Vagina (tissue), 2 donors: ENCODE measurements around the gene NR1H2. TPM values are rescaled to one million over a fixed set of nuclear protein-coding genes. Genes with fewer than 3 reads are reported as not detected.
"Not testable (repeated sequence)": the region's sequence is repeated elsewhere in the genome, so short reads cannot be mapped to it uniquely, and the experiment has no call there.

Source experiments
- DNase-seq, 2 donors: peaks; one replicate each; pipeline ENCODE4 v3.0.0-alpha.2; 2017; ENCODE audit errors: extremely low spot score in 2 of 2
- H3K27ac ChIP-seq: fragments of 200-600 bp; sonication (generic); one replicate; pipeline ENCODE4 v1.5.1; 2019
- H3K27me3 ChIP-seq: fragments of 200-600 bp; sonication (generic); one replicate; pipeline ENCODE4 v1.5.1; 2019
- H3K36me3 ChIP-seq, 2 donors: fragments of 200-600 bp; sonication (generic); one replicate each; pipeline ENCODE4 v1.5.1; 2017 to 2019
- H3K4me1 ChIP-seq: fragments of 200-600 bp; sonication (generic); one replicate; pipeline ENCODE4 v1.5.1; 2019
- H3K4me3 ChIP-seq, 2 donors: fragments of 200-600 bp; sonication (generic); 1 replicate in 1 of 2; 2 replicates in 1 of 2; pipeline ENCODE4 v1.5.1; 2016 to 2019
- H3K9me3 ChIP-seq: fragments of 200-600 bp; sonication (generic); one replicate; pipeline ENCODE4 v1.5.1; 2019
- POLR2A ChIP-seq, 2 donors: fragments of 450-650 bp; IDR thresholded peaks; one replicate each; pipeline ENCODE4 v1.6.1; 2017; ENCODE audit warnings: antibody characterized with exemption in 2 of 2, mild to moderate bottlenecking in 2 of 2, moderate library complexity in 2 of 2
- POLR2AphosphoS5 ChIP-seq, 2 donors: sonication (generic); formaldehyde crosslinking; IDR thresholded peaks; one replicate each; pipeline ENCODE4 v1.9.0; 2017; ENCODE audit warnings: antibody characterized with exemption in 2 of 2, mild to moderate bottlenecking in 2 of 2, low read depth in 1 of 2; ENCODE audit not compliant: insufficient read depth in 1 of 2
- intact Hi-C: fragments of 100-400 bp; cut with DNase I; formaldehyde crosslinking; loops from one replicate; pipeline ENCODE4 v1.15.1; 2023
- total RNA-seq: library from RNA; depleted of rRNA; stranded (reverse); fragments of >200 nt; gene quantifications from one replicate; pipeline ENCODE4 v1.2.3, GENCODE V29; 2016
- TF ChIP-seq, protein P1 (sequence below), 3 experiments: fragments of 450-650 bp in 2 of 3; fragments of 200-600 bp in 1 of 3; sonication (generic) in 1 of 3; IDR thresholded peaks; one replicate each; pipeline ENCODE4 v1.5.1; 2017 to 2019; ENCODE audit warnings: antibody characterized with exemption in 3 of 3, mild to moderate bottlenecking in 2 of 3, moderate library complexity in 2 of 3

NR1H2 gene
- total RNA-seq, 1 donor from 2014 or later, result 84.7 TPM

DNA sequence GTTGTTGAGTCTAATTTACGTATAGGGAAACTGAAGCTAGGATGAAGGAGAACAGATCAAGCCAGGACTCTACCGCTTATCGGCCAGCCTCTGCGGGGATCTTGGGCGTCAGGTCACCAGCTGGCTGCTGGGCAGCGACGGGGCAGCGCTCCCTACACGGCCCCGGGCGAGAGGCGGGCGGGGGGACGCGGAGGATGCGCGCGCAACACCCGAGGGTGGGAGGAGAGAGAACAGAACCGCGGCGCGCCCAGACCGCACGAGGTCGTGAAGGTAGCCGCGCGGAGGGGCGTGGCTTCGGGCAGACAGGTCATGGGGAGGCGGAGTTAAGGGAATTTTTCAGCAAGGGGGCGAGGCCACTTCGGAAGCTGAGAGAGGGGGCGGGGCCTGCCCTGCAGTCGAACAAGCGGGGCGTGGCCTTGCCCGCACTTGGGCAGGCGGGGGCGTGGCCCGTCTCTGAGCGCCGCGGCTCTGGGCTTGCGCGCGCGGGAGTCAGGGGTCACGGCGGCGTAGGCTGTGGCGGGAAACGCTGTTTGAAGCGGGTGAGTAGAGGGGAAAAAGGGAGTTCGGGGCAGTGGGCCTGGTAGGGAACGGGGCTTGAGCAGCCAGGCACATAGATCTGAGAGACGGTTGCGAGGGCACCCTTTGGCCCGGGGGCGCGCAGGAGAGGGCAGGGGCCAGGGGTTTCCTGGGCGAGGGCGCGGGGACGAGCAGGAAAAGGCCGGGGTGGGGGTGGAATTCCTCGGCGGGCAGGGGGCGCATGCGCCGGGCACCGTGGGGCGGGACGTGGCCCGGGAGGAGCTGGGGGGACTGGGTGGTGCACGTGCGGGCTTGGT, 7.8 kb downstream of the NR1H2 start, which contains the start of gene POLD1:
Gene POLD1 (plus strand): TSS at position 496 of the 833 bp plus-strand sequence. CDS start 14,505 bp downstream, outside the sequence.
- Histone ChIP-seq H3K4me1 (peaks cover 19% of the 10 kb centered on the region), H3K27me3 (no peaks in the 10 kb centered on the region), H3K9me3 (no peaks in the 10 kb centered on the region), H3K4me3 (peak within 1 kb of the TSS; percentile 54 to 72), H3K27ac (peak within 1 kb of the TSS; percentile 75), H3K36me3 (peaks cover 0 to 30% of the 10 kb centered on the region in 2 donors)
- intact Hi-C loops, result no loop called here
- DNase-seq, result peak in 1 of 2 donors; percentile 95
- TF ChIP-seq POLR2AphosphoS5 (IDR thresholded peaks at IDR 0.05; ENCODE audit: insufficient read depth in 1 of 2, low read depth in 1 of 2), result peak; percentile 78 to 87
- TF ChIP-seq POLR2A (IDR thresholded peaks at IDR 0.05), result no peak

DNA sequence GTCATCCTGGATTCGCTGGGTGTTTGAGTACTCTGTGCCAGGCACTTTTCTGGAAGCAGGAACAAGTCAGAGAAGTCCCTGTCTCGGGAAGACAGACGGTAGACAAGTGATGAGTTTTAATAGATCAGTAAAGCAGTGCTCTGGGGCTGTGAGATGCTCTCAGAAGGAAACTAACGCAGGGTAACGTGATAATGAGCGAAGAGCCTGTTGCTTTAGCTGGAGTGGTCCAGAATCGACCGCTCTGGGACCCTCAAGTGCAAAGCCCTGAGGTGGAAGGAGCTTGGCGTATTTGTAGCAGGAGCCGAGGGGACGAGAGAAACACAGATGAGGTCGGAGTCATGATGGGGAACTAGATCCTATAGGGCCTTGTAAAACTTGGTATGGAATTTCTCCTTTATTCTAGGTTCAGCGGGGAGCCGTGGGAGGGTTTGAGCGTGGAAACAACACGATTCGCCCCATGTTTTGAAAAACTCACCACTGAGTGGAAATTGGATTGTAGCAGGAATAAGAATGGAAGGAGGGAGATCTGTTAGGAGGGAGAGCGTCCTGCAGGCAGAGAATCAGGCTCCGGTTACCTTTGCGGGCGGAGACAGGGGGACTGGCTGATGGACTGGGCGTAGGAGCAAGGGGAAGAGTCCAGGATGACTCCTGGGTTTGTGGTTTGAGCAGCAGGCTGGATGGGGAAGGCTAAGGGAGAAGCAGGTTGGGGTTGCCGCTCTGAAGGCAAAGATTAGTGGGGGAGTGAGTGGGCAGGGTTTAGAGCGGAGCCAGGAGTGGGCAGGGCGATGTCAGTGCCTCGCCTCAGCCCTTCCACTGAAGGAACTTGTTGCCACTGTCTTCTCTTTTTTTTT, 8.7 kb downstream of the NR1H2 start:
- H3K36me3 ChIP-seq, result peaks cover 0 to 22% of the 10 kb centered on the region in 2 donors
- TF ChIP-seq, protein P1, sequence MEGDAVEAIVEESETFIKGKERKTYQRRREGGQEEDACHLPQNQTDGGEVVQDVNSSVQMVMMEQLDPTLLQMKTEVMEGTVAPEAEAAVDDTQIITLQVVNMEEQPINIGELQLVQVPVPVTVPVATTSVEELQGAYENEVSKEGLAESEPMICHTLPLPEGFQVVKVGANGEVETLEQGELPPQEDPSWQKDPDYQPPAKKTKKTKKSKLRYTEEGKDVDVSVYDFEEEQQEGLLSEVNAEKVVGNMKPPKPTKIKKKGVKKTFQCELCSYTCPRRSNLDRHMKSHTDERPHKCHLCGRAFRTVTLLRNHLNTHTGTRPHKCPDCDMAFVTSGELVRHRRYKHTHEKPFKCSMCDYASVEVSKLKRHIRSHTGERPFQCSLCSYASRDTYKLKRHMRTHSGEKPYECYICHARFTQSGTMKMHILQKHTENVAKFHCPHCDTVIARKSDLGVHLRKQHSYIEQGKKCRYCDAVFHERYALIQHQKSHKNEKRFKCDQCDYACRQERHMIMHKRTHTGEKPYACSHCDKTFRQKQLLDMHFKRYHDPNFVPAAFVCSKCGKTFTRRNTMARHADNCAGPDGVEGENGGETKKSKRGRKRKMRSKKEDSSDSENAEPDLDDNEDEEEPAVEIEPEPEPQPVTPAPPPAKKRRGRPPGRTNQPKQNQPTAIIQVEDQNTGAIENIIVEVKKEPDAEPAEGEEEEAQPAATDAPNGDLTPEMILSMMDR (IDR thresholded peaks at IDR 0.05), result no peak
- TF ChIP-seq POLR2A (IDR thresholded peaks at IDR 0.05) (no peak), POLR2AphosphoS5 (IDR thresholded peaks at IDR 0.05; ENCODE audit: insufficient read depth in 1 of 2, low read depth in 1 of 2) (no peak)
- H3K27me3 ChIP-seq, result no peaks in the 10 kb centered on the region
- DNase-seq, result no peak
- intact Hi-C loops, result no loop called here
- H3K4me3 ChIP-seq, result peak overlapping the region; percentile 54 to 72
- H3K27ac ChIP-seq, result peak overlapping the region; percentile 75
- H3K9me3 ChIP-seq, result no peaks in the 10 kb centered on the region
- H3K4me1 ChIP-seq, result peaks cover 19% of the 10 kb centered on the region

DNA sequence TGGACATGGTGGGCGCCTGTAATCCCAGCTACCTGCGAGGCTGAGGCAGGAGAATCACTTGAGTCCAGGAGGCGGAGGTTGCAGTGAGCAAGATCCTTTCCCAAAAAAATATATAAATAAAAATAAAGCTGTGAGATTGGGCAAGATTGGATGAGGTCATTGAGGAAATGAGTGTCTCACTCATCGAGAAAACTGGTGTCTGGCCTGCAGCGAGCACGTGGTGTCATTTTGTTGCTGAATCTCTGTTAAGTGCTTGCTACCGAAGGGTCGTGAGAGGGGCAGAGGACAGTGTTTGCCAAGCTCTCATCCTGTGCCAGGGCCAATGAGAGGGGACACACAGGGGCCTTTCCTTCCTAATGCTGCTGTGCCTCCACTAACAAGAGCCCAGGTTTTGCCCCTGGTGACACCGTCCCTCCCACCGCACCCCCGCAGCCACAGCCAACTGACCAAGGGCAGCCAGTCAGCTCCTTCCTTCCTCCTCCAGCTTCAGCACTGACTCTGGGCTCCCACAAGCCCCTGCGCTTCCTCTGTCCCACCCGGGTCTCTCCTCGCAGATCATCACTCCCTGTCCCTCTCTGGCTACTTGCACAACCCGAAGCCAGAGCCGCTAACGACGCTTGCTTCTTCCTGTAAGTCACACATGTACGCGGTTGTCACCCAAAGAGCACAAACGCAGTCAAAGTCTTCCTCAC, 11.1 kb downstream of the NR1H2 start:
- H3K36me3 ChIP-seq, result peaks cover 0 to under 1% of the 10 kb centered on the region in 2 donors
- H3K4me3 ChIP-seq, result no peak overlapping the region
- H3K9me3 ChIP-seq, result no peaks in the 10 kb centered on the region
- no peak for TF ChIP-seq POLR2AphosphoS5 (IDR thresholded peaks at IDR 0.05; ENCODE audit: insufficient read depth in 1 of 2, low read depth in 1 of 2)
- TF ChIP-seq POLR2A (IDR thresholded peaks at IDR 0.05), result no peak
- TF ChIP-seq, protein P1 (IDR thresholded peaks at IDR 0.05), result no peak
- intact Hi-C loops, result no loop called here
- no peak overlapping the region for H3K27ac ChIP-seq
- no peak for DNase-seq
- no peaks in the 10 kb centered on the region for H3K27me3 ChIP-seq
- H3K4me1 ChIP-seq, result peaks cover 19% of the 10 kb centered on the region

DNA sequence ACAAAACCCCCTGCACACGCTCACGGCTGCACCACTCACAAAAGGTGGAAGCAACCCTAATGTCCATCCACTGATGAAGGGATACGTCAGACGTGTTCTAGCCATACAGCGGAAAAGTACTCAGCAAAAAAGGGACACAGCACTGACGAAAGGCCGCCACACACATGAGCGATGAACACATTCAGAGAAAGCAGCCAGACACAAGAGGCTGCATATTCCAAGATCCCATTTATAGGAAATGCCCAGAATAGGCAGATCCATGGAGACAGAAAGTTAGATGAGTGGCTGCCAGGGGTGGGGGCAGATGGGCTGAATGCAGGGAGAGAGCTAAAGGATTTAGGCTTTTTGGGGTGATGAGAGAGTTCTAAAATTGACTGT, 11.6 kb downstream of the NR1H2 start:
- intact Hi-C loops, result no loop called here
- H3K9me3 ChIP-seq, result no peaks in the 10 kb centered on the region
- H3K27me3 ChIP-seq, result no peaks in the 10 kb centered on the region
- H3K4me1 ChIP-seq, result peaks cover 19% of the 10 kb centered on the region
- H3K36me3 ChIP-seq, result no peaks in the 10 kb centered on the region
- H3K4me3 ChIP-seq, result no peak overlapping the region
- no peak for TF ChIP-seq POLR2AphosphoS5 (IDR thresholded peaks at IDR 0.05; ENCODE audit: insufficient read depth in 1 of 2, low read depth in 1 of 2)
- TF ChIP-seq, protein P1 (IDR thresholded peaks at IDR 0.05), result no peak
- H3K27ac ChIP-seq, result no peak overlapping the region
- DNase-seq, result no peak

DNA sequence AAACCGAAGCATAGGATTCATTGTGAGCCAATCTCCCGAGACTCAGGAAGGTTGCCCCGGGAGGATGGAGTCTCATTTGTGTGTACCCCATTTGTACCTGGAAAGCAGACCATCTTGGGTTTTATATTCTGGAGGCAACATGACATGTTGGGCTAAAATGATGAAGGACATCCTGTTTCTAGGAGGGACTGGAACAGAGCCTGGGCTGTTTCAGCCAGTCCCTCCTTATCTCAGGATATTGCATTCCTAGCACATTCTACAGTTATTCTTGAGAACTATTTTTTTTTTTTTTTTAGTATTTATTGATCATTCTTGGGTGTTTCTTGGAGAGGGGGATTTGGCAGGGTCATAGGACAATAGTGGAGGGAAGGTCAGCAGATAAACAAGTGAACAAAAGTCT, 14.0 kb downstream of the NR1H2 start:
- DNase-seq, H3K9me3 ChIP-seq, intact Hi-C loops: not testable (repeated sequence)

DNA sequence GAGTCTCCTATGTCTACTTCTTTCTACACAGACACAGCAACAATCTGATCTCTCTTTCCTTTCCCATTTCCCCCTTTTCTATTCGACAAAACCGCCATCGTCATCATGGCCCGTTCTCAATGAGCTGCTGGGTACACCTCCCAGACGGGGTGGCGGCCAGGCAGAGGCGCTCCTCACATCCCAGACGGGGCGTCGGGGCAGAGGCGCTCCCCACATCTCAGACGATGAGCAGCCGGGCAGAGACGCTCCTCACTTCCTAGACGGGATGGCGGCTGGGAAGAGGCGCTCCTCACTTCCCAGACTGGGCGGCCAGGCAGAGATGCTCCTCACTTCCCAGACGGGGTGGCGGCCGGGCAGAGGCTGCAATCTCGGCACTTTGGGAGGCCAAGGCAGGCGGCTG, 14.7 kb downstream of the NR1H2 start:
- intact Hi-C loops, H3K27ac ChIP-seq, H3K36me3 ChIP-seq, H3K4me3 ChIP-seq, H3K27me3 ChIP-seq, DNase-seq, H3K4me1 ChIP-seq, H3K9me3 ChIP-seq: not testable (repeated sequence)

More for the DNA sequence above, 14.0 kb downstream of the NR1H2 start:
- not testable (repeated sequence) for H3K27ac ChIP-seq, H3K4me1 ChIP-seq, H3K4me3 ChIP-seq, H3K27me3 ChIP-seq, H3K36me3 ChIP-seq
